Lower leg skin (tissue), 3 donors: Measurements from ENCODE around the gene SERINC5.

Source experiments
- CTCF ChIP-seq, 3 donors: fragments of 450-650 bp; IDR thresholded peaks; one replicate each; pipeline ENCODE4 v1.5.1; 2016; ENCODE audit warnings: antibody characterized with exemption in 3 of 3, mild to moderate bottlenecking in 3 of 3, moderate library complexity in 2 of 3
- POLR2A ChIP-seq, 2 donors: fragments of 450-650 bp; IDR thresholded peaks; one replicate each; pipeline ENCODE4 v1.6.1; 2016 to 2017; ENCODE audit warnings: antibody characterized with exemption in 2 of 2, mild to moderate bottlenecking in 1 of 2, moderate library complexity in 1 of 2

GRCh38 chr5:80246001-80246758, 9.7 kb downstream of the SERINC5 start:
- TF ChIP-seq POLR2A (IDR thresholded peaks at IDR 0.05), result no peak
- no peak for TF ChIP-seq CTCF (IDR thresholded peaks at IDR 0.05)
